ENCODE data around the gene PAPPA.

DNA sequence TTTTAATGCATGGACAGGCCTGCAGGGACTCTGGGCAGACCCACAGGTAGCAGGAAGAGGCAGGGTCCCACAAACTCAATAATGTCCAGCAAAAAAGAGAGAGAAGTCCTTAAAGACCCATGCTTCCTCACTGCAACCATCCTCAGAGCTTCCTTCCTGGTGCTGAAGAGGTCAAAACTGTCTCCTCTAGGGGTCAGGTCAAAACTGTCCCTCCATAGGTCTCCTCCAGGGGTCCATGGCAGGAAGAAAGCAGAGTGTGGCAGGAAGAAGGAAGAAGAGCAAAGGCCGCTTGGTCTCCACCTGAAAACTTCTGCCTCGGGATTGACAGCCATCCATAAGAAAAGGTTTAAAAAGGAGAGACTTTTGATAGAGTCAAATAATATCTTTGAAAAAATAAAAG is 271.7 kb downstream of the PAPPA start:
- TF ChIP-seq, protein P1, sequence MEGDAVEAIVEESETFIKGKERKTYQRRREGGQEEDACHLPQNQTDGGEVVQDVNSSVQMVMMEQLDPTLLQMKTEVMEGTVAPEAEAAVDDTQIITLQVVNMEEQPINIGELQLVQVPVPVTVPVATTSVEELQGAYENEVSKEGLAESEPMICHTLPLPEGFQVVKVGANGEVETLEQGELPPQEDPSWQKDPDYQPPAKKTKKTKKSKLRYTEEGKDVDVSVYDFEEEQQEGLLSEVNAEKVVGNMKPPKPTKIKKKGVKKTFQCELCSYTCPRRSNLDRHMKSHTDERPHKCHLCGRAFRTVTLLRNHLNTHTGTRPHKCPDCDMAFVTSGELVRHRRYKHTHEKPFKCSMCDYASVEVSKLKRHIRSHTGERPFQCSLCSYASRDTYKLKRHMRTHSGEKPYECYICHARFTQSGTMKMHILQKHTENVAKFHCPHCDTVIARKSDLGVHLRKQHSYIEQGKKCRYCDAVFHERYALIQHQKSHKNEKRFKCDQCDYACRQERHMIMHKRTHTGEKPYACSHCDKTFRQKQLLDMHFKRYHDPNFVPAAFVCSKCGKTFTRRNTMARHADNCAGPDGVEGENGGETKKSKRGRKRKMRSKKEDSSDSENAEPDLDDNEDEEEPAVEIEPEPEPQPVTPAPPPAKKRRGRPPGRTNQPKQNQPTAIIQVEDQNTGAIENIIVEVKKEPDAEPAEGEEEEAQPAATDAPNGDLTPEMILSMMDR (IDR thresholded peaks at IDR 0.05), result no peak
- TF ChIP-seq FOXK1 (CRISPR knock-in tag; IDR thresholded peaks at IDR 0.05) (no peak), NR2C2 (CRISPR knock-in tag; IDR thresholded peaks at IDR 0.05) (no peak), ZNF671 (CRISPR knock-in tag; IDR thresholded peaks at IDR 0.05) (no peak), GRHL2 (CRISPR knock-in tag; IDR thresholded peaks at IDR 0.05; ENCODE audit: insufficient replicate concordance, severe bottlenecking) (no peak), NFE2L1 (CRISPR knock-in tag; IDR thresholded peaks at IDR 0.05) (no peak), FOXJ3 (CRISPR knock-in tag; IDR thresholded peaks at IDR 0.05; ENCODE audit: borderline replicate concordance) (no peak), CREB1 (CRISPR knock-in tag; IDR thresholded peaks at IDR 0.05) (no peak)
- TF ChIP-seq, protein P2, sequence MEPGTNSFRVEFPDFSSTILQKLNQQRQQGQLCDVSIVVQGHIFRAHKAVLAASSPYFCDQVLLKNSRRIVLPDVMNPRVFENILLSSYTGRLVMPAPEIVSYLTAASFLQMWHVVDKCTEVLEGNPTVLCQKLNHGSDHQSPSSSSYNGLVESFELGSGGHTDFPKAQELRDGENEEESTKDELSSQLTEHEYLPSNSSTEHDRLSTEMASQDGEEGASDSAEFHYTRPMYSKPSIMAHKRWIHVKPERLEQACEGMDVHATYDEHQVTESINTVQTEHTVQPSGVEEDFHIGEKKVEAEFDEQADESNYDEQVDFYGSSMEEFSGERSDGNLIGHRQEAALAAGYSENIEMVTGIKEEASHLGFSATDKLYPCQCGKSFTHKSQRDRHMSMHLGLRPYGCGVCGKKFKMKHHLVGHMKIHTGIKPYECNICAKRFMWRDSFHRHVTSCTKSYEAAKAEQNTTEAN (CRISPR knock-in tag; IDR thresholded peaks at IDR 0.05), result no peak
- TF ChIP-seq, protein P3, sequence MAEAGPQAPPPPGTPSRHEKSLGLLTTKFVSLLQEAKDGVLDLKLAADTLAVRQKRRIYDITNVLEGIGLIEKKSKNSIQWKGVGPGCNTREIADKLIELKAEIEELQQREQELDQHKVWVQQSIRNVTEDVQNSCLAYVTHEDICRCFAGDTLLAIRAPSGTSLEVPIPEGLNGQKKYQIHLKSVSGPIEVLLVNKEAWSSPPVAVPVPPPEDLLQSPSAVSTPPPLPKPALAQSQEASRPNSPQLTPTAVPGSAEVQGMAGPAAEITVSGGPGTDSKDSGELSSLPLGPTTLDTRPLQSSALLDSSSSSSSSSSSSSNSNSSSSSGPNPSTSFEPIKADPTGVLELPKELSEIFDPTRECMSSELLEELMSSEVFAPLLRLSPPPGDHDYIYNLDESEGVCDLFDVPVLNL (CRISPR knock-in tag; IDR thresholded peaks at IDR 0.05; ENCODE audit: borderline replicate concordance, low read depth), result no peak
- TF ChIP-seq, protein P4, sequence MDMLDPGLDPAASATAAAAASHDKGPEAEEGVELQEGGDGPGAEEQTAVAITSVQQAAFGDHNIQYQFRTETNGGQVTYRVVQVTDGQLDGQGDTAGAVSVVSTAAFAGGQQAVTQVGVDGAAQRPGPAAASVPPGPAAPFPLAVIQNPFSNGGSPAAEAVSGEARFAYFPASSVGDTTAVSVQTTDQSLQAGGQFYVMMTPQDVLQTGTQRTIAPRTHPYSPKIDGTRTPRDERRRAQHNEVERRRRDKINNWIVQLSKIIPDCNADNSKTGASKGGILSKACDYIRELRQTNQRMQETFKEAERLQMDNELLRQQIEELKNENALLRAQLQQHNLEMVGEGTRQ (CRISPR knock-in tag; IDR thresholded peaks at IDR 0.05), result no peak

Measured in WTC11 (cell line).